Effector memory CD8-positive, alpha-beta T cell (primary cell): ENCODE measurements around the gene COL26A1.
A peak's percentile ranks its signal among the peaks of the same experiment; 100 is the strongest.
"Not testable (repeated sequence)": the region's sequence is repeated elsewhere in the genome, so short reads cannot be mapped to it uniquely, and the experiment has no call there.

Experiments used
- ATAC-seq: fragments of 150-1000 bp; cut with Tn5 transposase; replicated peaks from 2 replicates; pipeline ENCODE4 v1.10.0; 2021; ENCODE audit warnings: mild to moderate bottlenecking, moderate library complexity
- DNase-seq, 3 experiments: peaks; one replicate each; pipeline ENCODE4 v3.0.0; 2021
- H3K27ac Mint-ChIP-seq, 2 donors: one replicate each; pipeline ENCODE4 v1.8.0; 2022; ENCODE audit warnings: mild to moderate bottlenecking in 2 of 2, mixed read lengths in 2 of 2, moderate library complexity in 2 of 2
- H3K27me3 Mint-ChIP-seq, 2 donors: one replicate each; pipeline ENCODE4 v1.8.0; 2022; ENCODE audit warnings: mixed read lengths in 2 of 2
- H3K36me3 Mint-ChIP-seq: one replicate; pipeline ENCODE4 v1.8.0; 2022; ENCODE audit warnings: mild to moderate bottlenecking, moderate library complexity, mixed read lengths; ENCODE audit not compliant: insufficient read depth
- H3K4me1 Mint-ChIP-seq, 2 donors: one replicate each; pipeline ENCODE4 v1.8.0; 2022; ENCODE audit warnings: low read depth in 2 of 2, mixed read lengths in 2 of 2
- H3K4me3 Mint-ChIP-seq, 2 donors: one replicate each; pipeline ENCODE4 v1.8.0; 2022; ENCODE audit warnings: mild to moderate bottlenecking in 2 of 2, mixed read lengths in 2 of 2, moderate library complexity in 2 of 2
- H3K9me3 Mint-ChIP-seq, 2 donors: one replicate each; pipeline ENCODE4 v1.8.0; 2022; ENCODE audit warnings: mixed read lengths in 2 of 2

The COL26A1 gene

DNA sequence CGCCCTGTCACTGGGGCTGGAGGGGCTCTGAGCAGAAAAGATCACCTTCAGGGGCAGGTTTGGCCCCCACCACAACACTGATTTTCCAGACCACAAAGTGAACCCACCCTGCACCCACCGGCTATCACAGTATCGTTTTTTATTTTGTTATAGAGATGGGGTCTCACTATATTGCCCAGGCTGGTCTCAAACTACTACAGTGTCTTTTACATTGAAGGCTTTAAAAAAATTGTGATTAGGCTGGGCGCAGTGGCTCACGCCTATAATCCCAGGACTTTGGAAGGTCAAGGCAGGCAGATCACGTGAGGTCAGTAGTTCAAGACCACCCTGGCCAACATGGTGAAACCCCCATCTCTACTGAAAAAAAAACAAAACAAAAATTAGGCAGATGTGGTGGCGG is 125.1 kb downstream of the COL26A1 start:
- H3K27me3 Mint-ChIP-seq = peaks cover 15 to 32% of the 10 kb centered on the region in 2 donors
- H3K27ac Mint-ChIP-seq = no peak overlapping the region
- no peak overlapping the region for H3K4me3 Mint-ChIP-seq
- ATAC-seq = no peak
- H3K4me1 Mint-ChIP-seq = no peaks in the 10 kb centered on the region
- no peaks in the 10 kb centered on the region for H3K36me3 Mint-ChIP-seq
- no peak for DNase-seq
- H3K9me3 Mint-ChIP-seq = no peaks in the 10 kb centered on the region

DNA sequence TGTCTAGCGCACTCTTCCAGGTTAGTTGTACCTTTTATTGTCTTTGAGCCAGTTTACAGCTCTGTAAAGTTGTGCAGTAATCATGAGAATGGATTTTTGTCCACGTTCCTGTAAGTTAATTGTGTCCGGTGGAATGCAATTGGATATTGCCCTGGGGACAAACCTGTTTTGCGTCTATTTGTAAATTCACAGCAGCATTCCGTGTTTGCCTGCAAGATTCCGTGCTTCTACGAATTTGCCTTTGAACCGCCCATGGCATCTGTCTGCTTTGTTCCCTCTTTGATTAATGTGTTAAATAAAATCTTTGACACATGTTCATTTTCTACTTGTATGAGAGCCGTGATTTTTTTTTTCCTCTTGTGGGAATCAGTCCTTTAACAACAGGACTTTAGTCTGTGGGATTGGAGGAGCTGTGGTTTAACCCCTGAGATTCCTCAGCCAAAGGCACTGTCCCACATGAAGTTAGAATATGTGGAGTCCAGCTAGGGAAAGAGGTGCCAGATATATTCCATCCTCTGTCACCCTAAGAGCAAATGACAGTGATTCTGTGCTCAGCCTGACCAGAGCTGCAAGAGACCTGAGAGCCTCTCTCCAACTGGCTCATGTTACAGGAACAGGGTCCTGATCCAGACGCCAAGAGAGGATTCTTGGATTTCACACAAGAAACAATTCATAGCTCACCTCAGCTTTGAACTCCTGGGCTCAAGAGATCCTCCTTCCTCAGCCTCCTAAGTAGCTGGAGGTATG is 126.3 kb downstream of the COL26A1 start:
- H3K36me3 Mint-ChIP-seq = no peaks in the 10 kb centered on the region
- no peak overlapping the region for H3K27ac Mint-ChIP-seq
- no peak for DNase-seq
- H3K4me3 Mint-ChIP-seq = no peak overlapping the region
- H3K27me3 Mint-ChIP-seq = peaks cover 15 to 39% of the 10 kb centered on the region in 2 donors
- ATAC-seq = no peak
- H3K4me1 Mint-ChIP-seq = no peaks in the 10 kb centered on the region
- H3K9me3 Mint-ChIP-seq = no peaks in the 10 kb centered on the region

DNA sequence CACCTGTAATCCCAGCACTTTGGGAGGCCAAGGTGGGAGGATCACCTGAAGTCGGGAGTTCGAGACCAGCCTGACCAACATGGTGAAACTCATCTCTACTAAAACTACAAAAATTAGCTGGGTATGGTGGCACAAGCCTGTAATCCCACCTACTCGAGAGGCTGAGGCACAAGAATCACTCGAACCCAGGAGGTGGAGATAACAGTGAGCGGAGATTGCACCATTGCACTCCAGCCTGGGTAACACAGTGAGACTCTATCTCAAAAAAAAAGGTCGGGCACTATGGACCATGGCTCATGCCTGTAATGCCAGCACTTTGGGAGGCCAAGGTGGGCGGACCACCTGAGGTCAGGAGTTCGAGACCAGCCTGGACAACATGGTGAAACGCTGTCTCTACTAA is 127.8 kb downstream of the COL26A1 start:
- DNase-seq, H3K9me3 Mint-ChIP-seq, H3K4me3 Mint-ChIP-seq, H3K36me3 Mint-ChIP-seq, ATAC-seq, H3K27ac Mint-ChIP-seq, H3K4me1 Mint-ChIP-seq: not testable (repeated sequence)
- peaks cover 10 to 39% of the 10 kb centered on the region in 2 donors for H3K27me3 Mint-ChIP-seq

DNA sequence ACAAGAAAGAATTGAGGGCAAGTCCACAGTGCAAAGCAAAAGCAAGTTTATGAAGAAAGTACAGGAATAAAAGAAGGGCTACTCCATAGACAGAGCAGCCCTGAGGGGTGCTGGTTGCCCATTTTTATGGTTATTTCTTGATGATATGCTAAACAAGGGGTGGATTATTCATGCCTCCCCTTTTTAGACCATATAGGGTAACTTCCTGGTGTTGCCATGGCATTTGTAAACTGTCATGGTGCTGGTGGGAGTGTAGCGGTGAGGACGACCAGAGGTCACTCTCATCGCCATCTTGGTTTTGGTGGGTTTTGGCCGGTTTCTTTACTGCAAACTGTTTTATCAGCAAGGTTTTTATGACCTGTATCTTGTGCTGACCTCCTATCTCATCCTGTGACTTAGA is 128.8 kb downstream of the COL26A1 start:
- H3K9me3 Mint-ChIP-seq, H3K4me1 Mint-ChIP-seq, H3K4me3 Mint-ChIP-seq, H3K27ac Mint-ChIP-seq, H3K36me3 Mint-ChIP-seq, ATAC-seq, DNase-seq: not testable (repeated sequence)
- peaks cover 10 to 33% of the 10 kb centered on the region in 2 donors for H3K27me3 Mint-ChIP-seq

DNA sequence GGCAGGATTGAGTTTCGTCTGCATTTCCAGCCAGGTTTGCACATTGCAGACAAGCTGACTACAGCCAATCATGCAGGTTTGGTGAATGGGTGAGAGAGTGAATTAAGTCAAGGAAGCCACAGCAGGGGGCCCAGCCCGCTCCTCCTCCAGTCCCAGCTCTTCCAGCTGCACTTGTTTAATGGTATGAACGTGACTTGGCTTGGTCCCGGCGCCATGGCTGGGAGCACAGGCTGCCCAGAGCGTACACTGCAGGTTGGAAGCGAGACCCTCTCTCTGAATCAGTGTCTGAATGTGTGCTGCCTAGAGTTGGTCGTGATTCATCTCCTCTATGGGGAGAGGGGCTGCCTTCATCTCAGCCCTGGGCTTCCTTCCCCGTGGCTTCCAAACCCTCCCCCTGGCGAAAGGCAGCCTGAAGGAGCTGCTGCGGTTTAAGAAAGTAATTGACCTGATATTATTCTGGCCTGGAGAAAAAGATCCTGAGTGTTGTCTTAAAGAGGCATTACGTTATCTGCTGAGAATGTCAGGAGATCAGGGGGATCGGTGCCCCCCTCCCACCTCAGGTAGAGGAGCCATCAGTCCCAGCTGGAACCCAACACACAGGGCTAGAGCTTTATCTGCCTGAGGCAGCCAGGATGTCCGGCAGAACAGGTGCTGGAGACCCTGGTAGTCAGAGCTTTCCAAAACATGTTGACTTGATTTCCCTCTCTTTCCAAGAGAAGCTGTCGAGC is 132.1 kb downstream of the COL26A1 start:
- Mint-ChIP-seq H3K9me3 (no peaks in the 10 kb centered on the region), H3K4me1 (no peaks in the 10 kb centered on the region), H3K36me3 (no peaks in the 10 kb centered on the region), H3K4me3 (no peak overlapping the region), H3K27ac (no peak overlapping the region), H3K27me3 (peaks cover 5 to 19% of the 10 kb centered on the region in 2 donors)
- ATAC-seq = no peak
- DNase-seq = no peak

DNA sequence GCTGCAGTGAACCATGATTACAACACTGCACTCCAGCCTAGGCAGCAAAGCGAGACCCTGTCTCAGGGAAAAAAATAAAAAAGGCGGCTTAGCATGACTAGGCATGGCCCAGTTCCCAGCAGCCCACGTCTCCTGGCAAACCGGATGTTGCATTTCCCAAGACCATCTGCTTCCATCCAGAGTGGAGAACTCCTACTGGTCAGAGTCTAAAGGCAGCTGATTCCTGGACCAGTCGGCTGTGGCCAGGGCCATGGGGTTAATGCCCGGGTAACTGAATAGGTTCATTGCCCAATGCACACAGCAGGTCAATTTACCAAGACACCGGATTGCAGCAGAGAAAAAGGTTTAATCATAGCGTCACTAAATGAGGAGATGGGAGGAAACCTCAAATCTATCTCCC is 133.3 kb downstream of the COL26A1 start:
- Mint-ChIP-seq H3K4me3 (no peak overlapping the region), H3K4me1 (no peaks in the 10 kb centered on the region), H3K27me3 (peaks cover 5 to 19% of the 10 kb centered on the region in 2 donors), H3K9me3 (no peaks in the 10 kb centered on the region), H3K27ac (no peak overlapping the region), H3K36me3 (no peaks in the 10 kb centered on the region)
- ATAC-seq (no peak), DNase-seq (no peak)

DNA sequence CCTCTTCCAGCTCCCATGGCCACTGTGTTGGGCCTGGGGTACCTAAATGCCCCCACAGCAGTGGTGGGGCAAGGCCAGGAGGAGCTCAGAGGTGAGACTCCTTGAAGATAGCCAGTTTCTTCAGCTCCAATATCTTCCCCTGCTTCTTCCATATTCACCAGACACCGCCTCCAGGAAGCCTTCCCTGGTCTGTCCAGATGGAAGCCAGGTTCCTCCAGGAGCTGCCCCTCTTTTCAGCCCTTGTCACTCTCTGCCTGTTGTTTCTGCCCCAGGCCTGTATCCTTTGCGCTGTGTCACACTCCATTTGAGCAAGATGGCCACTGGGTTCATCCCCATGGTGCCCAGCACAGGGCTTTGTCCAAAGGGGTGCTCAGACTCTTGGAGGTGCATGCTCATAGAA is 138.7 kb downstream of the COL26A1 start:
- Mint-ChIP-seq H3K27me3 (peaks cover under 1 to 12% of the 10 kb centered on the region in 2 donors), H3K27ac (no peak overlapping the region), H3K4me3 (no peak overlapping the region), H3K9me3 (no peaks in the 10 kb centered on the region), H3K4me1 (no peaks in the 10 kb centered on the region), H3K36me3 (no peaks in the 10 kb centered on the region)
- DNase-seq (no peak), ATAC-seq (no peak)

DNA sequence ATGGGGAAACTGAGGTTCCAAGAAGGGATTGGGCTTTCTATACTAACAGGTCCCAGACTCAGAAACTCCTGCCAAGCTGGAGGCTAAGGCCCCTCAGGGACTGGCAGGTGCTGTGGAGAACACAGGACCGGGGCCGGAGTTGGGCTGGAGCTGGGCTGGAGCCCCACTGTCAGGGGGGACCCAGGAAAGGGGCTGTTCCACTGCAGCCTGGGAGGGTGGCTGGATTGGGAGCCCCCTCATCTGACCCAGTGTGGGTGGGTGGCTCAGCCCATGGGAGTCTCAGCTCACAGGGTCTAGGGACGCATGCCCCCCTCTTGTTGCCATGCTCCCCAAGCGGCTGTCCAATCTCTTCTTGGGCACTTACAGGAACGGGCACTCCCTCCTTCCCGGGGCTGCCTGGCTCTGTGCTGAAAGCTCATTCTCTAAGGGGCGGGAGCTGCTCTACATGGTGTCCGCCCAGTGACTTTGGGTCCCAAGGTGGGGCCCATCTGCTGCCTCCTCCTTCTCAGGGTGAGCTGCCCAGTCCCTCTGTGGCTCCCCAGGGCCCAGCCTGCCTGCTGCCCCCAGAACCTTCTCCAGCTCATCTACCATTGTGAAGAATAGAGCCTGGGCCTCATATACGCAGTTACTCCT is 139.9 kb downstream of the COL26A1 start:
- no peak overlapping the region for H3K27ac Mint-ChIP-seq
- H3K27me3 Mint-ChIP-seq = peaks cover 12 to 25% of the 10 kb centered on the region in 2 donors
- no peaks in the 10 kb centered on the region for H3K9me3 Mint-ChIP-seq
- no peaks in the 10 kb centered on the region for H3K36me3 Mint-ChIP-seq
- DNase-seq = no peak
- ATAC-seq = no peak
- peaks cover 5% of the 10 kb centered on the region in 2 donors for H3K4me1 Mint-ChIP-seq
- no peak overlapping the region for H3K4me3 Mint-ChIP-seq

DNA sequence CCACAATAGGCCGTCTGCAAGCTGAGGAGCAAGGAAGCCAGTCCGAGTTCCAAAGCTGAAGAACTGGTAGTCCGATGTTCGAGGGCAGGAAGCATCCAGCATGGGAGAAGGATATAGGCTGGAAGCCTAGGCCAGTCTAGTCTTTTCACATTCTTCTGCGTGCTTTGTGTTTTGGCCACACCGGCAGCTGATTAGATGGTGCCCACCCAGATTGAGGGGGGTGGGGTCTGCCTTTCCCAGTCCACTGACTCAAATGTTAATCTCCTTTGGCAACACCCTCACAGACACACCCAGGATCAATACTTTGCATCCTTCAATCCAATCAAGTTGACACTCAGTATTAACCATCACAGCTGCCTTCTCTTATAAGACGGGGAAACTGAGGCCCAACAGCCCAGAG is 142.8 kb downstream of the COL26A1 start:
- not testable (repeated sequence) for H3K27ac Mint-ChIP-seq, H3K4me1 Mint-ChIP-seq, DNase-seq, H3K36me3 Mint-ChIP-seq, H3K4me3 Mint-ChIP-seq, H3K9me3 Mint-ChIP-seq, ATAC-seq
- H3K27me3 Mint-ChIP-seq = peaks cover 30 to 52% of the 10 kb centered on the region in 2 donors

DNA sequence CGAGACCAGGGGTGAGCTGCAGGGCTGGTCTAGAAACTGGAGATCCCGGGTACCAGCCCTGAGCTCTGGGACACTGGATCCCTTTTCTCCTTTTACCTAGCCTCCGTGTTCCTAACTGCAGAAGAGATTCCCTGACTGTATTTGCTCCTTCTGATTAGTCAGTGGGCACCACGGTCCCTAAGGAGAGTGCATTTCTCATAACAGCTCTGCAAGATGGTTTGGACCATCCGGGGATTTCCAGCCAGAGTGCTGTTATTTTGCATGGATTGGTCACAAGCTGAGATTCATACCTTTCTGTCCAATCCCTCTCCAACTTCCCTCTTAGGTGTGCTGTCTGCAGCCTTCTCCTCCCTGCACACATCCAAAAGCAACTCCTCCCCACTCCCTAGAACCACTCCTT is 143.9 kb downstream of the COL26A1 start:
- no peak overlapping the region for H3K4me3 Mint-ChIP-seq
- no peaks in the 10 kb centered on the region for H3K9me3 Mint-ChIP-seq
- no peak overlapping the region for H3K27ac Mint-ChIP-seq
- ATAC-seq = no peak
- H3K4me1 Mint-ChIP-seq = peaks cover 6 to 7% of the 10 kb centered on the region in 2 donors
- no peak for DNase-seq
- H3K36me3 Mint-ChIP-seq = no peaks in the 10 kb centered on the region
- H3K27me3 Mint-ChIP-seq = peaks cover 31 to 62% of the 10 kb centered on the region in 2 donors

DNA sequence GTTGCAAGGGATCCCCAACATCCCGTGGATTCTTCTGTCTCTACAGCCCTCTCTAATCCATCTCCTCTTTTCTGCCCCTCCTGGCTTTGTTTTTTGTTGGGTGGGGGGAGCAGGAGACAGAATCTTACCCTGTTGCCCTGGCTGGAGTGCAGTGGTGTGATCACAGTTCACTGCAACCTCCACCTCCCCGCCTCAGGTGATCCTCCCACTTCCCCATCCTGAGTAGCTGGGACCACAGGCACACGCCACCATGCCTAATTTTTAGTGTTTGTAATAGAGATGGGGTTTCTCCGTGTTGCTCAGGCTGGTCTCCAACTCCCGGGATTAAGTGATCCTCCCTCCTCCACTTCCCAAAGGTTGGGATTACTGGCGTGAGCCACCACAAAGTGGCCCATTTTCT is 144.7 kb downstream of the COL26A1 start:
- ATAC-seq = no peak
- Mint-ChIP-seq H3K9me3 (no peaks in the 10 kb centered on the region), H3K4me1 (peaks cover 6 to 7% of the 10 kb centered on the region in 2 donors), H3K36me3 (no peaks in the 10 kb centered on the region), H3K27ac (peak overlapping the region in 1 of 2 donors; percentile 31), H3K4me3 (no peak overlapping the region), H3K27me3 (peaks cover 31 to 70% of the 10 kb centered on the region in 2 donors)
- no peak for DNase-seq

DNA sequence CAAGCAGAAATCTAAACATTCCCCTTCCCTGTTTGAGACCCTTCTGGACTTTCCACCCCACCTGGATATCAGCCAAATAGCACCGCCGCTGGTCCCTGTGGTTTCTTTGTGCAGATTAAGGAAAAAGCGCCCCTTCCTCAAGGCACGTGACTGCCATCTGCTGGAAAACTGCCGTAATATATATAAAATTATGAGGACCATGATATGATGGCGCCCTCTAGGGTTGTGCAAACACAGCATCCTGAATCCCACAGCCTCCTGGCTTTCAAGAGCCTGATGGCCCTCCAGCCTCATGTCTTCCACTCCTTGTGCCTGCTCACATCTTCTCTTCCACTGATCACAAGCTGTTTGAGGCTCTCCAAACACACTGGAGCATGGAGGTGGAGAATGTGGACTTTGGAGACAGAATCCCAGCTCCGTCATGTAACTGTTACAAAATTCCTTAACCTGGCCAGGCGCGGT is 145.1 kb downstream of the COL26A1 start:
- no peak for DNase-seq
- Mint-ChIP-seq H3K27me3 (peaks cover 31 to 72% of the 10 kb centered on the region in 2 donors), H3K4me1 (peaks cover 6 to 7% of the 10 kb centered on the region in 2 donors), H3K9me3 (no peaks in the 10 kb centered on the region), H3K36me3 (no peaks in the 10 kb centered on the region), H3K27ac (no peak overlapping the region), H3K4me3 (no peak overlapping the region)
- ATAC-seq = no peak

DNA sequence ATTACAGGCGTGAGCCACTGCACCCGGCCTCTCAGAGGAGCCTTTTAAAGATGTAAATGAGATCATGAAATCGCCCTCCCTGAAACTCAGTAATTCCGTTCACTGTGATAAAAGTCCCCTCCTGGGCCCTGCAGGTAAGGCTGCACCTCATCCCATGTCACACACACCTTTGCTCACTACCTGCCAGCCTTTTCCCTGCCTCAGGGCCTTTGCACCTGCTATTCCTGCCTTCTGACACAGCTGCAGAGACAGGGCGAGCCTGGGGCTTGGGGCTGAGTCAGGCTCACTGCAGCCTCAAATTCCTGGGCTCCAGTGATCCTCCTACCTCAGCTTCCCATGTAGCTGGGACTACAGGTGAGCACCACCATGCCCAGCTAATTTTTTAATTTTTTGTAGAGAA is 147.6 kb downstream of the COL26A1 start:
- ATAC-seq (no peak), DNase-seq (no peak)
- Mint-ChIP-seq H3K9me3 (no peaks in the 10 kb centered on the region), H3K4me3 (no peak overlapping the region), H3K36me3 (no peaks in the 10 kb centered on the region), H3K4me1 (peaks cover 6 to 7% of the 10 kb centered on the region in 2 donors), H3K27ac (no peak overlapping the region), H3K27me3 (peaks cover 37 to 89% of the 10 kb centered on the region in 2 donors)
